Loucy (cell line): ENCODE data around the gene DDR1.

Experiments used
- H2AFZ ChIP-seq: fragments of 200-600 bp; sonication (generic); 2 replicates; pipeline ENCODE4 v1.6.0; 2016; ENCODE audit warnings: antibody characterized with exemption, mild to moderate bottlenecking, low read length, moderate library complexity
- H3F3A ChIP-seq: fragments of 200-600 bp; 2 replicates; pipeline ENCODE4 v1.6.0; 2016; ENCODE audit warnings: antibody characterized with exemption, low read depth, mild to moderate bottlenecking
- H3K27me3 ChIP-seq: fragments of 200-600 bp; sonication (generic); 2 replicates; pipeline ENCODE4 v1.6.1; 2014; ENCODE audit warnings: low read length, mild to moderate bottlenecking; ENCODE audit not compliant: insufficient read depth, poor library complexity, severe bottlenecking
- H3K36me3 ChIP-seq: fragments of 200-600 bp; sonication (generic); 2 replicates; pipeline ENCODE4 v1.6.1; 2016; ENCODE audit warnings: low read length; ENCODE audit not compliant: insufficient read depth
- H3K4me1 ChIP-seq: fragments of 200-600 bp; sonication (generic); 2 replicates; pipeline ENCODE4 v1.5.1; 2014; ENCODE audit warnings: low read length, mild to moderate bottlenecking; ENCODE audit not compliant: insufficient read depth, poor library complexity, severe bottlenecking
- H3K4me2 ChIP-seq: fragments of 200-600 bp; sonication (generic); 2 replicates; pipeline ENCODE4 v1.6.0; 2014; ENCODE audit warnings: antibody characterized with exemption, low read length, low read depth, mild to moderate bottlenecking; ENCODE audit not compliant: poor library complexity, severe bottlenecking
- H3K4me3 ChIP-seq: fragments of 200-600 bp; sonication (generic); 2 replicates; pipeline ENCODE4 v1.5.1; 2014; ENCODE audit warnings: low read length, mild to moderate bottlenecking, mixed read lengths; ENCODE audit not compliant: poor library complexity, severe bottlenecking
- H3K79me2 ChIP-seq: fragments of 200-600 bp; sonication (generic); 2 replicates; pipeline ENCODE4 v1.6.1; 2014; ENCODE audit warnings: low read length; ENCODE audit not compliant: insufficient read depth
- H3K9ac ChIP-seq: fragments of 200-600 bp; sonication (generic); 2 replicates; pipeline ENCODE4 v1.6.0; 2014; ENCODE audit warnings: mild to moderate bottlenecking, low read depth, low read length, moderate library complexity; ENCODE audit not compliant: poor library complexity, severe bottlenecking
- H3K9me2 ChIP-seq: fragments of 200-600 bp; sonication (generic); replicated peaks from 2 replicates; pipeline ENCODE4 v1.6.1; 2016; ENCODE audit warnings: low read depth, low read length, mixed read lengths
- H3K9me3 ChIP-seq: fragments of 200-600 bp; sonication (generic); 2 replicates; pipeline ENCODE4 v1.6.1; 2014; ENCODE audit warnings: mild to moderate bottlenecking, antibody characterized with exemption, low read length, low read depth; ENCODE audit not compliant: insufficient read depth
- H4K20me1 ChIP-seq: fragments of 200-600 bp; sonication (generic); 2 replicates; pipeline ENCODE4 v1.6.0; 2014; ENCODE audit warnings: antibody characterized with exemption, low read length, mild to moderate bottlenecking; ENCODE audit not compliant: insufficient read depth, poor library complexity, severe bottlenecking
- EZH2phosphoT487 ChIP-seq: fragments of 200-600 bp; IDR thresholded peaks from 2 replicates; pipeline ENCODE4 v1.6.1; 2018; ENCODE audit warnings: antibody characterized with exemption, mild to moderate bottlenecking, moderate library complexity, borderline replicate concordance
- TF ChIP-seq, protein P1 (sequence below): fragments of 200-600 bp; sonication (generic); conservative IDR thresholded peaks from 2 replicates; pipeline ENCODE4 v1.5.1; 2014; ENCODE audit warnings: mild to moderate bottlenecking, antibody characterized with exemption, low read length

The DDR1 gene

DNA sequence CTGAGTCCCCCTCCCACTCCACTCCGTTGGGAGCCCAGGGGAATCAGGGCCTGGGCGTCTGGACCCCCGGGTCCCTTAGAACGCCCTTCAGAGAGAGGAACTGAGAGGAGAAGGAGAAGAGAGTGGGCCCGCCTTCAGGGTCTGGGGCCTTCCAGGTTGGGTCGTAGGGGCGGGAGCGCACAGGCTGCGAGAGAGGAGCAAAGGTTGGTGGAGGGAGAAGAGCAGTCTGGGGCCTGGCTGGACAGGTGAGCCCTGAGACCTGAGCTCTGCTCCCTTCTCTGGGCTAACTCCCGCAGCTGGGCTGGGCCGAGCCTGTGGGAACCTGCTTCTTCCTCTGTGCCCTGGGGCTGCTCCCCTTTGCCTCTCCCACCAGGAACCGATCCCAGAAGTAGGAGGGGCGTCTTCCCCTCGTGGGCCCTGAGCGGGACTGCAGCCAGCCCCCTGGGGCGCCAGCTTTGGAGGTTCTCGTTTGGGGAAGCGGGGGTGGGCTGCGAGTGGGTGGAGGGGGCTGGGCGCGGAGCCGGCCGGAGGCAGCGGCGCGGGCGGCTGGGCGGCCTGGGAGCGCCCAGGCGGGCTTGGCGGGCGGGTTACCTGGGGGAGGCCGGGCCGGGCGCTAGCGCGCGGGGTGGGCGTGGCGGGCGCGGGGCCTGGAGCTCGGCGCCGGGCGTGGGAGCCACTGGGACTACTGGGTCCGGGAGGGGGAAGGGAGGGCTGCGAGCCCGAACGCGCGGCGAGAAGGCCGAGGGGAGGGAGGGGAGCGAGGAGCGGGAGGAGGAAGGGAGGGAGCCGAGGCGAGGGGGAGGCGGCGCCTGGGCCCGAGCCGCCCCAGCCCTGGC lies at the start of gene DDR1:
Gene DDR1, plus strand, starts transcription at position 835 of the 836 bp plus-strand sequence. CDS start 4,211 bp downstream, outside the sequence.
- Histone ChIP-seq H3K9me2 (no peaks in the 10 kb centered on the region), H3K36me3 (no peaks in the 10 kb centered on the region), H2AFZ (peak within 1 kb of the TSS; percentile 86), H3K4me1 (no peaks in the 10 kb centered on the region), H3K9ac (peak within 1 kb of the TSS; percentile 54), H3K4me3 (peak within 1 kb of the TSS; percentile 68), H3F3A (no peaks in the 10 kb centered on the region), H4K20me1 (no peaks in the 10 kb centered on the region), H3K79me2 (no peaks in the 10 kb centered on the region), H3K4me2 (peak within 1 kb of the TSS; percentile 85), H3K27me3 (peaks cover 14% of the 10 kb centered on the region), H3K9me3 (no peaks in the 10 kb centered on the region)
- TF ChIP-seq, protein P1, sequence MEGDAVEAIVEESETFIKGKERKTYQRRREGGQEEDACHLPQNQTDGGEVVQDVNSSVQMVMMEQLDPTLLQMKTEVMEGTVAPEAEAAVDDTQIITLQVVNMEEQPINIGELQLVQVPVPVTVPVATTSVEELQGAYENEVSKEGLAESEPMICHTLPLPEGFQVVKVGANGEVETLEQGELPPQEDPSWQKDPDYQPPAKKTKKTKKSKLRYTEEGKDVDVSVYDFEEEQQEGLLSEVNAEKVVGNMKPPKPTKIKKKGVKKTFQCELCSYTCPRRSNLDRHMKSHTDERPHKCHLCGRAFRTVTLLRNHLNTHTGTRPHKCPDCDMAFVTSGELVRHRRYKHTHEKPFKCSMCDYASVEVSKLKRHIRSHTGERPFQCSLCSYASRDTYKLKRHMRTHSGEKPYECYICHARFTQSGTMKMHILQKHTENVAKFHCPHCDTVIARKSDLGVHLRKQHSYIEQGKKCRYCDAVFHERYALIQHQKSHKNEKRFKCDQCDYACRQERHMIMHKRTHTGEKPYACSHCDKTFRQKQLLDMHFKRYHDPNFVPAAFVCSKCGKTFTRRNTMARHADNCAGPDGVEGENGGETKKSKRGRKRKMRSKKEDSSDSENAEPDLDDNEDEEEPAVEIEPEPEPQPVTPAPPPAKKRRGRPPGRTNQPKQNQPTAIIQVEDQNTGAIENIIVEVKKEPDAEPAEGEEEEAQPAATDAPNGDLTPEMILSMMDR, result no peak
- no peak for TF ChIP-seq EZH2phosphoT487

- no peaks in the 10 kb centered on the region for H4K20me1 ChIP-seq
- TF ChIP-seq, protein P1, result no peak
- TF ChIP-seq EZH2phosphoT487, result no peak
- peak overlapping the region; percentile 11; the same call in 1 of the 2 replicates for H2AFZ ChIP-seq
- H3K4me3 ChIP-seq, result no peak overlapping the region
- no peaks in the 10 kb centered on the region for H3K9me2 ChIP-seq
- H3K36me3 ChIP-seq, result no peaks in the 10 kb centered on the region
- H3K9me3 ChIP-seq, result no peaks in the 10 kb centered on the region
- no peaks in the 10 kb centered on the region for H3F3A ChIP-seq
- no peaks in the 10 kb centered on the region for H3K27me3 ChIP-seq
- H3K4me2 ChIP-seq, result no peak overlapping the region
- H3K9ac ChIP-seq, result no peak overlapping the region
- H3K4me1 ChIP-seq, result peaks cover 16% of the 10 kb centered on the region
- H3K79me2 ChIP-seq, result no peaks in the 10 kb centered on the region
Observed at GRCh38 chr6:30834646-30835045, 49.7 kb upstream of the DDR1 start.

DNA sequence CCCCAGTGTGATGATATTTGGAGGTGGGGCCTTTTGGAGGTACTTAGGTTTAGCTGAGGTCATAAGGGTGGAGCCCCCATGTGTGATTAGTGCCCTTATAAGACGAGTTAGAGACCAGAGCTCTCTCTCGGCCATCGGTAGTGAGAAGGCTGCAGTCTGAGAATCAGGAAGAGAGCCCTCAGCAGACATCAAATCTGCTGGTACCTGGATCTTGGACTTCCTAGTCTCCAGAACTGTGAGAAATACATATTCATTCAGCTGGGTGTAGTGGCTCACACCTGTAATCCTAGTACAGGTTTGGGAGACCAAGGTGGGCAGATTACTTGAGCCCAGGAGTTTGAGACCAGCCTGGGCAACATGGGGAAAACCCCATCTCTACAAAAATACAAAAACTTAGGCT lies 48.7 kb upstream of the DDR1 start:
- TF ChIP-seq EZH2phosphoT487, result no peak
- TF ChIP-seq, protein P1, result no peak
- H3K9me3 ChIP-seq, result no peaks in the 10 kb centered on the region
- peaks cover 7% of the 10 kb centered on the region for H3K4me1 ChIP-seq
- no peak overlapping the region for H2AFZ ChIP-seq
- no peaks in the 10 kb centered on the region for H3K9me2 ChIP-seq
- H3K4me3 ChIP-seq, result no peak overlapping the region
- H3F3A ChIP-seq, result no peaks in the 10 kb centered on the region
- H4K20me1 ChIP-seq, result no peaks in the 10 kb centered on the region
- H3K27me3 ChIP-seq, result no peaks in the 10 kb centered on the region
- no peaks in the 10 kb centered on the region for H3K79me2 ChIP-seq
- H3K4me2 ChIP-seq, result no peak overlapping the region
- H3K36me3 ChIP-seq, result no peaks in the 10 kb centered on the region
- no peak overlapping the region for H3K9ac ChIP-seq
